GM21825 (cell line): ENCODE results near the gene UBP1.
"Not testable (repeated sequence)": the region's sequence is repeated elsewhere in the genome, so short reads cannot be mapped to it uniquely, and the experiment has no call there.

ENCODE experiments used
- ATAC-seq: cut with Tn5 transposase; IDR thresholded peaks from one replicate; pipeline ENCODE4 v1.9.1; 2021; ENCODE audit warnings: mild to moderate bottlenecking, moderate library complexity; ENCODE audit not compliant: unreplicated experiment

The UBP1 gene, protein sequence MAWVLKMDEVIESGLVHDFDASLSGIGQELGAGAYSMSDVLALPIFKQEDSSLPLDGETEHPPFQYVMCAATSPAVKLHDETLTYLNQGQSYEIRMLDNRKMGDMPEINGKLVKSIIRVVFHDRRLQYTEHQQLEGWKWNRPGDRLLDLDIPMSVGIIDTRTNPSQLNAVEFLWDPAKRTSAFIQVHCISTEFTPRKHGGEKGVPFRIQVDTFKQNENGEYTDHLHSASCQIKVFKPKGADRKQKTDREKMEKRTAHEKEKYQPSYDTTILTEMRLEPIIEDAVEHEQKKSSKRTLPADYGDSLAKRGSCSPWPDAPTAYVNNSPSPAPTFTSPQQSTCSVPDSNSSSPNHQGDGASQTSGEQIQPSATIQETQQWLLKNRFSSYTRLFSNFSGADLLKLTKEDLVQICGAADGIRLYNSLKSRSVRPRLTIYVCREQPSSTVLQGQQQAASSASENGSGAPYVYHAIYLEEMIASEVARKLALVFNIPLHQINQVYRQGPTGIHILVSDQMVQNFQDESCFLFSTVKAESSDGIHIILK

DNA sequence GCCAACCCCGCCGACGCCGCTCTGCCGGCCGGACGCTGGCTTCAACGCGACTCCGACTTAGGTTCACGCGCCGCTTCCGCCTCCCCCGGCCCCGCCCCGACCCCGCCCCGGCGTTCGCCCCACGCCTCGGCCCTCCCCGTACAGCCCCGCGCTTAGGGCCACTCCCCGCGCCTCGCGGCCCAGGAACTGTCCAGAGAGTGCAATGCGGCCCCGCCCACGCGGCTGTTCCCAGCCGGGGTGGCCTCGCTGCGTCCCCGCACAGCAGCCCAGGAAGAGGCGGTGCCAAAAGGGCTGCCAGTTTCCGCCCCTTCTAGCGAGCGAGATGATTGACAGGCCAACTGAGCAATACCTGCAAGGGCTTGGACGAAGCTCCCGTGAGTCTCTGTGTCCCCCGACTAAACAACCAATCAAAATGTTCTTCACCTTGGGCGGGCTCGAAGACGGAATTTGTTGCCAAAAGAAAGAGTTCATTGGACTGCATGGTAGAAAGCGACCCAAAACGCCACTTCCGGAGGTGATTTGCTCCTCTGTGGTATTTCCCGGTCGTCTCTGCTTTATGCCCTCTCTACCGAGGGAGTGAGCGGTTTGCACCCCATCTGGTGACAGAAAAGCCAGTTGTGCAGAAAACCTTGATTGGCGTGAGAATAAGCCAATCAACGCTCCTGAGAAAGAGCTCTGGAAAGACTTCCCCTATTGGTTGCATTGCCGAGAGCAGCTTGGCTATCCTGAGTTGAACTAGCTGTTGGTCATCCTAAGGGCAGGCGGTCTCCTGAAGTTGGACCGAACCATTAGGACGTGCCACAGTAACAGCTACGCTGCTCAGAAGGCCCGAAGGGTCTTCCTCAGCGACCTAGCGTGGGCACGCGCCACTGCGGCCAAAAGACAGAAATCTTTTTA lies at the start of gene UBP1:
TSS of gene UBP1 (minus strand) at position 78 of the 897 bp plus-strand sequence. CDS start 557 bp downstream, outside the sequence.
- ATAC-seq = peak; percentile 84

DNA sequence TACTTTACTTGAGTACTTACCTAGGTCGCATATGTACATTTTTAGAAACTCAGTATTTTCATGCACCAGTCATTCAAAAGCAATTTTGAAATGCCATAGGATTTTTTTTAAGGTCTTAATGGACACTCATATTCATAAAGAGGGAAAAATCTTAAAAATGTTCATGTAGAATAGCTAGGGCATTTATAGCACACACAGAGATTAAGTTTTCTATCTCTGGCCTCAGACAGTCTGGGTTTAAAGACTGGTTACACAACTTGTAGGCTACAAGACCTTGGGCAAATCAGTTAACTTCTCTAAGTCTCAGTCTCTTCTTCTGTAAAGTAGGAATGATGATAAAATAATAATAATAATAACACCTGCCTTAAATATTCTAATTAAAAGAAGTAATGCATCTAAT lies 48.5 kb upstream of the UBP1 start:
- ATAC-seq = no peak

DNA sequence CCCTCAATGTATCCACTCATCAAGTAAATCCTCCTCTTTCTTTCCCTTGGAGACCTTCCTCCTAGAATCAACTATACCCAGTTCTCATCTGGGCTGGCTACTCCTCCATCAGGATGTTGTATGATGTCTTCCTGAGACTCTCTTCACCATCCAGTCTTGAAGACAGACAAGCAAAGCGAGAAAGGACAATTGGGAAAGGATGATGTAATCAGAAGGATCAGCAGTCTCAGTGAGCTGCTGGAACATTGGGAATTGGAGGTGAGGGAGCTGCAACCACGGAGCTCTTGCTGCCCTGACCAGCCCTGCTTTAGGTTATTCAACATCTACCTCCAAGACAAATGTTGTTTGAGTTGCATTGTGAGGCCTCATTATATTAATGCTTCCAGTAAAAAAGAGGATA lies 48.0 kb upstream of the UBP1 start:
- no peak for ATAC-seq

DNA sequence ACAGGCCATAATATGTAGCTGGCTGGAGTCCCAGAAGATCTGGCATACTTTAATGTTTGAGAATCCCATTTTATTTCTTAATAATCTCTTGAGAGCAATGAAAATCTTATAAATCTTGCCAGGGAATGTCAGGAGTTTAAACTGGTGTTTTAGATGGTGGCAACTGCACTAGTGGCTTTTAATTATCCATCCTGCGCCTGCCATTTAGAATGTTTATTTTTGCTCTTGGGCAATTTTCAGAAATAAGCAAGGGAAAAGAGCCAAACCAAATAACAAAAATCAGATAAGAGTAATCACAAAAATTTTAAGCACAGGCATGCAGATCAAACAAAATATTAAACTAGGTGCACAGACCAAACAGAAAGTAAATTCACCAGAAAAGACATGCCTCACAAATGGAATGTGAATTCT lies 41.9 kb upstream of the UBP1 start:
- ATAC-seq = no peak

DNA sequence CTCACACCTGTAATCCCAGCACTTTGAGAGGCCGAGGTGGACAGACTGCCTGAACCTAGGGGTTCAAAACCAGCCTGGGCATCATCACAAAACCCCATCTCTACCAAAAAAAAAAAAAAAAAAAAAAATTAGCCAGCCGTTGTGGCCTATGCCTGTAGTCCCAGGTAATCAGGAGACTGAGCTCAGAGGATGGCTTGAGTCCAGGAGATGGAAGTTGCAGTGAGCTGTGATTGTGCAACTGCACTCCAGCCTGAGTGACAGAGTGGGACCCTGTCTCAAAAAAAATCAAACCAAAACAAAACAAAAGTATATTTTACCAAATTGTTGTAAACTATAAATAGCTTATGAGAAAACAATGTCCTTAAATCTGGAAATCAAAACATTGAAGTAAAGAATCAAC lies 34.7 kb upstream of the UBP1 start:
- ATAC-seq = no peak

DNA sequence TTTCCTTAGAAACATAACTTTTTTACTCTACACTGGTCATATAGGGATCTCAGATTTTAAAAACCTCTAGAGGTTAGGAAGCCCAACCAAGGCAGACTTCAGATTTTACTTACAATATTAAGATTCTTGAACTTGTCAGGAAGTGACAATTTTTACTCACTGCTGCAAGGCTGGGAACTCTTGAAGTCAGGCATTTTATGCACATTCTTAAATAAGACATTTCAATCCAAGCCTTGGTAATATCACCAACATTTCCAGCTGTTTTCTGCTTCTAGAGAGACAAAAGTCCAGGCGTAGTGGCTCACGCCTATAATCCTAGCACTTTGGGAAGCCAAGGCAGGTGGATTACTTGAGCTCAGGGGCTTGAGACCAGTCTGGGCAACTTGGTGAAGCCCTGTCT lies 33.6 kb upstream of the UBP1 start:
- no peak for ATAC-seq

DNA sequence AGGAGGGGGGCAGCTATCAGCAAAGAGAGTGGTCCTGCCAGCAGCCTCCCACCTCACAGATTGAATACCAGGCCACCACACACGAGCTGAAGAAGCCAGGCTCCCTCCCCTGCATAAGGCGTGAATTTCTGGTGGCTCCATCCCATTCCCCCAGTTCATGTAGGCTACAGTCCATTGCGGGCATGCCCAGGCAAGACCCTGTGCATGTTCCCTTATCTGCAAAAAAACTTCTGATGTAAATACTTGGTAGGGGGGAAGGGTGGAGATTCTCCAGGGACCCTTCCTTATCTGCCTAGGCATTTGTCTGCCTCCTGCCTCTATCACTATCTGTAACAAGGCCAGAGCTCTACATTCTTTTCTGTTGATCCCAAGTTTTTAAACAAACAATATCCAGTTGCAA lies 27.6 kb upstream of the UBP1 start:
- ATAC-seq = no peak

DNA sequence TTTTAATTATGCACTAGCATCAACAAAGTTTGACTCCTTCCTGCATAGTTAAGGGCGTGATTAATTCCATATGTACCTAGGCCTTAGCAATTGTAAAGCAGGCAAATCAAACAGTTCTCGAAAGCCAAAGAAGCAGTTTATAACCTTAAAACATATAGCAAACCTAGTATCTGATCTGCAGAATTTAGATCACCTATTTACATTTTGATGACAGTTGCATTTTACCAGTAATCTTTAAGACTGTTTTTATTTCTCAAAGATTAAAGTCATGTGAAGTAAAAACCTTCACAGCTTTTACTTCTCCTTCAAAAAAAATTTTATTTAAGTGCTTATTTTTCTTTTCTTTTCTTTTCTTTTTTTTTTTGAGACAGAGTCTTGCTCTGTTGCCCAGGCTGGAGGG lies 20.9 kb upstream of the UBP1 start:
- no peak for ATAC-seq

DNA sequence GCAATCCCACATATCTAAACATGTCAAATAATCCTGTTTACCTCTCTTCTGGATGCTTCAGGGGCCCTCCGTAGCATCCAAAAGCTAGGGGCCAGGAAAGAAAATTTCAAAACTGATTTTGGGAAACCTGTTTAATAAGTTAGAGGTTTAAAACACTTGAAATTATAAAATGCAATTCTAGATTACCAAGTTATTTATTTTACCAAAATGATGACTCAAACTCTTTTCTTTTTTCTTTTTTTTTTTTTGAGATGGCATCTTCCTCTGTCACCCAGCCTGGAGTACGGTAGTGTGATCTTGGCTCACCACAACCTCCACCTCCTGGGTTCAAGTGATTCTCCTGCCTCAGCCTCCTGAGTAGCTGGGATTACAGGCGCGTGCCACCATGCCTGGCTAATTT lies 19.4 kb upstream of the UBP1 start:
- not testable (repeated sequence) for ATAC-seq

DNA sequence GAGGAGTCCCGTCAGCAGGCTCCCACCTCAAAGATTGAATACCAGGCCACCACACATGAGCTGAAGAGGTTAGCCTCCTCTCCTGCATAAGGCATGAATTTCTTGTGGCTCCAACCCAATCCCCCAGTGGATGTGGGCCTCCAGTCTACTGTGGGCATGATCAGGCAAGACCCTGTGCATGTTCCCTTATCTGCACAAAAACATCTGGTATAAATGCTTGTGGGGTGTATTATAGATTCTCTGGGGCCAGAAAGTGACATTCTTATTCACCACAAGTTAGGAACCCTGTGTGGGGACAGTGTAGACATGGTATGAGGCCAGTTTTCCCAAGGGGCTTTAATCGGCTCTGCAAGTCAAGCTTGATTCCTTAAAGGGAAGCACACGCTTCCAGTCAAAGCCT lies 18.2 kb upstream of the UBP1 start:
- ATAC-seq = no peak

DNA sequence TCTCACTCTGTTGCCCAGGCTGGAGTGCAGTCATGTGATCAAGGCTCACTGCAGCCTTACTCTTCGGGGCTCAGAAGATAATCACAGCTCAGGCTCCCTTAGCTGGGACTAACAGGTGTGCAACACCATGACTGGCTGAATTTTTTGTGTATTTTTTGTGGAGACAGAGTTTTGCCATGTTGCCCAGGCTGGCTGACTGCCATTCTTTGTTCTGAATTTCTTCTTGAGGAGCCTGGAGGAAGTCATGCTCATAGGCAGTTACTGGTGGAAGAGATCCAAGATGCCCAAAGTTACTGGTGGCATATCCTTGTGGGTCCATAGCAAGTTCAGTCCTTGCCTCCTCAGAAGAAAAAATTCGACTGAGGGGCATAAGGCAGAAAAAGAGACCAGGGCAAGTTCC lies 16.6 kb upstream of the UBP1 start:
- no peak for ATAC-seq

DNA sequence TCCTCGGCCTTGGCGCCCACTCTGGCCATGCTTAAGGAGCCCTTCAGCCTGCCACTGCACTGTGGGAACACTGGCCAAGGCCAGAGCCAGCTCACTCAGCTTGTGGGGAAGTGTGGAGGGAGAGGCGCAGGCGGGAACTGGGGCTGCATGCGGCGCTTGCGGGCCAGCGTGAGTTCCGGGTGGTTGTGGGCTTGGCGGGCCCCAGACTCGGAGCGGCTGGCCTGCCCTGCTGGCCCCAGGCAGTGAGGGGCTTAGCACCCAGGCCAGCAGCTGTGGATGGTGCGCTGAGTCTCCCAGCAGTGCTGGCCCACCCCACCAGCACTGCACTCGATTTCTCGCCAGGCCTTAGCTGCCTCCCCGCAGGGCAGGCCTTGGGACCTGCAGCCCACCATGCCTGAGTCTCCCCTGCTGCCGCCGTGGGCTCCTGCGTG lies 13.1 kb upstream of the UBP1 start:
- ATAC-seq = no peak

DNA sequence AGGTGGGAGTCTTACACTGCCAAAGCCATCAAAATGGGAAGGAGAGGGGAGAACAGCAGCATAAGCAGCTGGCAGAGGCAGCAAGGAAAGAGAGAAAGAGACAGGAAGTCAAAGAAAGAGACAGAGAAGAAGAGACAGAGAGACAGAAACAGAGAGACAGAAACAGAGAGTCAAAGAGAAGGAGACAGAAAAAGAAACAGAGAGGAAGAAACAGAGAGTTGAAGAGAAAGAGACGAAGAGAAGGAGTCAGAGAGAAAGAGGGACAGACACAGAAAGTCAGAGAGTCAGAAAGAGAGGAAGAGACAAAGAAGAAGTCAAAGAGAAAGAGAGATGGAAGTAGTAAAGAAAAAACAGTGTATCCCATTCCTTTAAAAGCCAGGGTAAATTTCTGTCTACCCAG lies 11.8 kb upstream of the UBP1 start:
- ATAC-seq = not testable (repeated sequence)

DNA sequence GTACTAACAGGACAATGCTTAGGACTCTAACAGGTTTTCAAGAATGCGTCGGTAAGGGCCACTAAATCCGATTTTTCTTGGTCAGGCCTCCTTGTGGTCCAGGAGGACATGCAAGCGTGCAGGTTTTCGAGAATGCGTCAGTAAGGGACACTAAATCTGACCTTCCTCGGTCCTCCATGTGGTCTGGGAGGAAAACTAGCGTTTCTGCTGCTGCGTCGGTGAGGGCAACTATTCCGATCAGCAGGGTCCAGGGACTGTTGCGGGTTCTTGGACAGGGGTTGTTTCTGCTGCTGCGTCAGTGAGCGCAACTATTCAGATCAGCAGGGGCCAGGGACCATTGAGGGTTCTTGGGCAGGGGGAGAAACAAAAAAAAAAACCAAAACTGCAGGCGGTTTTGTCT lies 7.8 kb upstream of the UBP1 start:
- no peak for ATAC-seq

DNA sequence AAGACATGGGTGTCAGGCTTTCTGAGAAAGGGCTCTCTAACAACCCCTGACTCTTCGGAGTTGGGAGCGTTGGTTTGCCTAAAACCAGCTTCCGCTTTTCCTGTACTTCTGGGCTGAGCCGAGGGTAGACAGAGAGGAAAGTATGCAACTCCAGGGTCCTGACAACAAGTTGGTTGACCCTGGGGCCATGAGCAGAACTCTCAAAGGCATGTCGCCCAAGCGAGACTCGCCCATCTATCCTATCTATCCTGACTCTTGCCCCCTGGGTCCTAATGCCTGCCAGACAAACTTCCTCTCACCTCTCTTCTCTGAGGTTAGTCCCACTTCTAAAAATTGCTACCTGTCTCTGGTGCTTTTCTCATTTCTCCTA lies 7.0 kb upstream of the UBP1 start:
- ATAC-seq = not testable (repeated sequence)

DNA sequence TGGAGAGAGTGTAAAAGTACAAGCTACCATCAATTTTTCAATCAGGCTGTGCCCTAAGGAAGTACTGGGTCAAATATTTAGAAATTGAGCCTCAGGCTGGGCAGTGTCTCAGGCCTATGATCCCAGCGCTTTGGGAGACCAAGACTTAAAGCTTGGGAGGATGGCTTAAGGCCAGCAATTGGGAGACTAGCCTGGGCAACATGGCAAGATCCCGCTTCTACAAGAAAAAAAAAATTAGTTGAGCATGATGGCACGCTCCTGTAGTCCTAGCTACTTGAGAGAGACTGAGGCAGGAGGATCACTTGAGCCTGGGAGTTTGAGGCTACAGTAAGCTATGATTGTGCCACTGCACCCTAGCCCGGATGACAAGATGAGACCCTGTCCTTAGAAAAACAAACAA lies 2.0 kb upstream of the UBP1 start:
- ATAC-seq = no peak

DNA sequence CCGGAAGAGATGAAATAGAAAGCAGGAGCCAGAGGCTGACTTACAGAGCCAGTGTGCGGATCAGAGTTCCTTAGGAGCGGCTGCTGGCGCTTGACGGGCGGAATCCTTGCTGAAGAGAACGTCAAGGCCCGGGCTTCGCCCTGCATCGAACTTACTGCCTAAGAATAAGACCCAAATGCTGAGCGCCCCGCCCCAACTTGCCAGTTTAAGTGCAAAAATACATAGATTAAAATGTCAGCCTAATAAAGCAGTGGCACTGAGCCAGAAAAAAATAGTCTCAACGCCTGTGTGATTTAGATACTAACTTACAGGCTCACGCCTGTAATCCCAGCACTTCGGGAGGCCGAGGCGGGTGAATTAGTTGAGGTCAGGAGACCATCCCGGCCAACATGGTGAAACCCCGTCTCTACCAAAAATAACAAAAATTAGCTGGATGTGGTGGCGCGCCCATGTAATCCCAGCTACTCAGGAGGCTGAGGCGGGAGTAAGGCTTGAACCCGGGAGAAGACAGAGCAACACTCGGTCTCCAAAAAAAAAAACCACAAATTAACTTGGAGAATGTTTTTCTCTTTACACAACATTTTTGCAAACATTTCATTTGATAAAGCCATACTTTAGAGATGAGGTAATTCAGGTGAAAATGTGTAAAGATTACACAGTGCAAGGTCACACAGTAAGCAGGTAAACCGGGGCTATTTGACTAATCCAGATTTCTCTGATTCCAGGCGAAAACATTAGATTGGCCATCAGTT lies 1.2 kb upstream of the UBP1 start:
- ATAC-seq = peak; percentile 2

DNA sequence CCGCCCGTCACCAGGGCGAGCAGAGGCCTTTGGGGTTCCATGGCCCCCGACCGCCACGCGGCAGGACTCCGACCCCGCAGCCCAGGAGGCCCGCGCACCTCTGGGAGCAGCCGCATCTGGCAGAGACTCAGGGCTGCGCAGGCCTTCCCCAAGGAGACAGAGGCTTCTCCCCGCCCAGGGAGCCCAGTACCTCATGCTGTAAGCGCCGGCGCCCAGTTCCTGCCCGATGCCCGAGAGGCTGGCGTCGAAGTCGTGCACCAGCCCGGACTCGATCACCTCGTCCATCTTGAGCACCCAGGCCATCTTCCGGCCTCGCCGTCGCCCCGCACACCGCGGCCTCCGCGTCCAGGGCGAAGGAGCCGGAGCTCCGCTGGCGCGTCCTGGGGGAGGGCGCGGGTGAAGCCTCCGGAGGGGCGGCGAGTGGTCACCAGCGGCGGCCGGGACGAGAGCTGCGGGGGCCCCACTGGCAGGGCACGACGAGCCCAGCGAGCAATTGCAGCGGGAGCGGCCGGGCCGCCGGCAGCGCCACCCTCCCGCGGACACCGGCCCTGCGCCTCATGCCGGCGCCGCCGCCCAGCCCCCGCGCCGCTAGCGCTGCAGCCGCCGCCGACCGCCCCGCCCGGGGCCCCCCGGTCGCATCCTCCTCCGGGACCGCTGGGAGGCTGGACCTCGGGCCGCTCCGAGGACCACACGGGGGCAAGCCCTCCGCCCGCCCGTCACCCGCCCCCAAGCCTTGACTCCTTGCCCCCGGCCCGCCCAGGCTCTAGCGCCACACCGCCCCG lies 468 bp downstream of the UBP1 start:
- peak; percentile 17 for ATAC-seq

DNA sequence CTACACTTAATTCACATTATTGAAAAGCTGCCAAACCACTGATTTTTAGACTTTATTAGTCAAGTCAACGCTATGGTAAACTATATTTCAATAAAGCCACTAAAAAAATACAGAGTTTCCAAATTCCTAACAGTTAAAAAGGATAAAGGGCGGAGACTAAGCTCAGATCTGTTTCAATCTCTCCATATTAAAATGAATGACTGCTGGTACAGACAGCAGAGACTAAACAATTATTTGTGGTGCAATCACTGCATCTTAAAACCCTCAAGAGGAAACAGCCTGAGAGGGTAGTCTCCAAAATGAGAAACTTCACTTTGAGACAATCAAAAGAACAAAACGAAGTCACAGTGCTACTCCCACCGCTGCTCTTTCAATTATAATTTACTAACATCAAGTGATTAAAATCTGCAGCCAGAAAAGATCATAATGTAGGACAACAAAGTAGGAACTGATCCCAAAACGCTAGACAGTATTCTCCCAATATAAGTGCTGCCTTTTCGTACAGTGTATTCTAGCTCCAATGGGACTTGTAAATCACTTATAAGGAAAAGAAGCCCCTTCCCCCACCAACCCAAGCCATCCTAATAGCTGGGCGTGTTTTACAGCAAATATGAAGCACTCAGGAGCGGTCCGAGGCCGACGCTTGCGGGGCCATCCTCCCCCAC lies 1.2 kb downstream of the UBP1 start:
- ATAC-seq = no peak

DNA sequence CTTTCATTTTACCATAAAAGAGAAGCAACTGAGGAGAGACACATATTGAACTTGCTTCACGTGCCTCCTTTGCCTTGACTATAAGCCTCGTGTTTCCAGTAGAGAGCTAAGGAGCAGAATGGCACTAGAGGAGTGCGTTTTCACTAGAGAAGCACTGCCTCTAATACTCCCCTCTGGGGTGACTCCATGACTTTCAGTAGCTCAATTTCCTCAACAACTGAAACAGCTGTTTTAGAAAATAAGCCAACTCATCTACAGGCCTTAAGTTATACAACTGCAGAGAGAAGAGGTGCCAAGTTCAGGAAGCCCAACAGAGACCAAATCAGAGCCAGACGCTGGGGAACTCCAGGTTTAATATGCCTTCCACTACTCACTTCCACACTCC lies 1.9 kb downstream of the UBP1 start:
- ATAC-seq = no peak
